ENCODE results near the gene EIF6.

- TF ChIP-seq, protein P1, sequence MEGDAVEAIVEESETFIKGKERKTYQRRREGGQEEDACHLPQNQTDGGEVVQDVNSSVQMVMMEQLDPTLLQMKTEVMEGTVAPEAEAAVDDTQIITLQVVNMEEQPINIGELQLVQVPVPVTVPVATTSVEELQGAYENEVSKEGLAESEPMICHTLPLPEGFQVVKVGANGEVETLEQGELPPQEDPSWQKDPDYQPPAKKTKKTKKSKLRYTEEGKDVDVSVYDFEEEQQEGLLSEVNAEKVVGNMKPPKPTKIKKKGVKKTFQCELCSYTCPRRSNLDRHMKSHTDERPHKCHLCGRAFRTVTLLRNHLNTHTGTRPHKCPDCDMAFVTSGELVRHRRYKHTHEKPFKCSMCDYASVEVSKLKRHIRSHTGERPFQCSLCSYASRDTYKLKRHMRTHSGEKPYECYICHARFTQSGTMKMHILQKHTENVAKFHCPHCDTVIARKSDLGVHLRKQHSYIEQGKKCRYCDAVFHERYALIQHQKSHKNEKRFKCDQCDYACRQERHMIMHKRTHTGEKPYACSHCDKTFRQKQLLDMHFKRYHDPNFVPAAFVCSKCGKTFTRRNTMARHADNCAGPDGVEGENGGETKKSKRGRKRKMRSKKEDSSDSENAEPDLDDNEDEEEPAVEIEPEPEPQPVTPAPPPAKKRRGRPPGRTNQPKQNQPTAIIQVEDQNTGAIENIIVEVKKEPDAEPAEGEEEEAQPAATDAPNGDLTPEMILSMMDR (IDR thresholded peaks at IDR 0.05) = no peak
- no peak for TF ChIP-seq EZH2 (IDR thresholded peaks at IDR 0.05; ENCODE audit: borderline replicate concordance, insufficient read depth, low read depth, low read length, poor library complexity, severe bottlenecking)
Observed at GRCh38 chr20:35296101-35296554, 11.6 kb upstream of the EIF6 start.

All from B cell (primary cell).